NCI-H2227 (cell line): ENCODE measurements around the gene TMLHE.
"Not testable (repeated sequence)": the region's sequence is repeated elsewhere in the genome, so short reads cannot be mapped to it uniquely, and the experiment has no call there.

ENCODE experiments used
- DNase-seq: peaks from one replicate; lab custom pipeline; 2025; ENCODE audit not compliant: unreplicated experiment; lab: John Stamatoyannopoulos, UW

TMLHE gene

GRCh38 chrX:155612312-155613224 lies at the start of gene TMLHE, which contains the start of gene SPRY3:
TSS of gene TMLHE (minus strand) at chrX:155612952. CDS start at chrX:155545276, 67,676 bp downstream.
TSS of gene SPRY3 (plus strand) at chrX:155612586.
- peak; percentile 60 for DNase-seq

GRCh38 chrX:155662282-155662681 lies 49.5 kb upstream of the TMLHE start:
- no peak for DNase-seq

- DNase-seq: no peak
These were observed 32.4 kb upstream of the TMLHE start for GRCh38 chrX:155645180-155645579.

- no peak for DNase-seq
These were observed 30.5 kb upstream of the TMLHE start for GRCh38 chrX:155643240-155643639.

- peak; percentile 0 for DNase-seq
These were observed 28.6 kb upstream of the TMLHE start for GRCh38 chrX:155641371-155641770.

GRCh38 chrX:155637714-155638113 lies 25.0 kb upstream of the TMLHE start:
- DNase-seq: no peak

- DNase-seq: not testable (repeated sequence)
These were observed 22.3 kb upstream of the TMLHE start for GRCh38 chrX:155635019-155635418.

- no peak for DNase-seq
These were observed 19.8 kb upstream of the TMLHE start for GRCh38 chrX:155632431-155633100.

- not testable (repeated sequence) for DNase-seq
These were observed 7.4 kb upstream of the TMLHE start for GRCh38 chrX:155620110-155620509.

GRCh38 chrX:155615938-155616337 lies 3.2 kb upstream of the TMLHE start:
- no peak for DNase-seq

- no peak for DNase-seq
These were observed 1.3 kb upstream of the TMLHE start for GRCh38 chrX:155613927-155614559.

GRCh38 chrX:155611302-155611701 lies 1.4 kb downstream of the TMLHE start:
- no peak for DNase-seq

- DNase-seq: no peak
These were observed 19.8 kb downstream of the TMLHE start for GRCh38 chrX:155592981-155593380.

GRCh38 chrX:155592331-155592730 lies 20.4 kb downstream of the TMLHE start:
- no peak for DNase-seq

GRCh38 chrX:155577682-155578081 lies 35.1 kb downstream of the TMLHE start:
- no peak for DNase-seq

GRCh38 chrX:155563099-155563498 lies 49.7 kb downstream of the TMLHE start:
- no peak for DNase-seq

GRCh38 chrX:155544881-155545280 lies 67.9 kb downstream of the TMLHE start:
- DNase-seq: no peak

GRCh38 chrX:155535866-155536265 lies 76.9 kb downstream of the TMLHE start:
- DNase-seq: no peak

GRCh38 chrX:155534800-155535199 lies 78.0 kb downstream of the TMLHE start:
- DNase-seq: no peak

- DNase-seq: not testable (repeated sequence)
These were observed 85.7 kb downstream of the TMLHE start for GRCh38 chrX:155527023-155527422.

GRCh38 chrX:155514225-155514624 lies 98.5 kb downstream of the TMLHE start:
- no peak for DNase-seq

GRCh38 chrX:155505296-155505695 lies 107.5 kb downstream of the TMLHE start:
- DNase-seq: no peak
